Measurements from ENCODE around the gene ARHGAP28. TPM values are rescaled to one million over a fixed set of nuclear protein-coding genes. Genes with fewer than 3 reads are reported as not detected.
"Not testable (repeated sequence)": the region's sequence is repeated elsewhere in the genome, so short reads cannot be mapped to it uniquely, and the experiment has no call there.

Gene ARHGAP28
- total RNA-seq, 1 experiment from 2014 or later: 15.1 TPM

GRCh38 chr18:6920099-6920955 lies 190.8 kb downstream of the ARHGAP28 start:
- DNase-seq: peak; percentile 43 to 76

DNA sequence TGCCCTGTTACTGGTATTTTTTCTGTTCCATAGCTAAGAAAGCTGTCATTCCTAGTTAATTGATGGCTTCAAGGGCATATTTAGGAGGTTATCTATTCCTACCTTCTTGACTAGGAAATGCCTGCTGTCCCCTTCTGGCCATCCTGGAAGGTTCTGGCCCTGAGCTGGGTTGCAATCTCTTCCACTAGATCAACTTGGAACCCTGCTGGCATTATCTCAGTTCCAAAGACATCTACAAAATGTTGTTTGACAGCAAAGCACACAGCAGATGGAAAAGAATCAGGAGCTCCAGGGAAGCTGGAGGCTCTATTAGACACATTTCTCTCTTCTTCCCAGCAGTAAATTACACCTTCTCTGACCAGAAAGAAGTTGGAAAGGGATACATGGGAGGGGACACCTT lies 192.1 kb downstream of the ARHGAP28 start:
- no peak overlapping the region for H3K27ac ChIP-seq
- H3K27me3 ChIP-seq: no peaks in the 10 kb centered on the region
- no peaks in the 10 kb centered on the region for H3K4me1 ChIP-seq
- no peak for DNase-seq
- no peak overlapping the region for H3K4me3 ChIP-seq
- no peaks in the 10 kb centered on the region for H3K36me3 ChIP-seq
- H3K9me3 ChIP-seq (replicated peaks): no peaks in the 10 kb centered on the region

More at GRCh38 chr18:6920099-6920955, 190.8 kb downstream of the ARHGAP28 start:
- H3K27me3 ChIP-seq: no peaks in the 10 kb centered on the region
- H3K27ac ChIP-seq: no peak overlapping the region
- H3K4me3 ChIP-seq: no peak overlapping the region
- no peaks in the 10 kb centered on the region for H3K36me3 ChIP-seq
- no peaks in the 10 kb centered on the region for H3K9me3 ChIP-seq (replicated peaks)
- H3K4me1 ChIP-seq: no peaks in the 10 kb centered on the region

DNA sequence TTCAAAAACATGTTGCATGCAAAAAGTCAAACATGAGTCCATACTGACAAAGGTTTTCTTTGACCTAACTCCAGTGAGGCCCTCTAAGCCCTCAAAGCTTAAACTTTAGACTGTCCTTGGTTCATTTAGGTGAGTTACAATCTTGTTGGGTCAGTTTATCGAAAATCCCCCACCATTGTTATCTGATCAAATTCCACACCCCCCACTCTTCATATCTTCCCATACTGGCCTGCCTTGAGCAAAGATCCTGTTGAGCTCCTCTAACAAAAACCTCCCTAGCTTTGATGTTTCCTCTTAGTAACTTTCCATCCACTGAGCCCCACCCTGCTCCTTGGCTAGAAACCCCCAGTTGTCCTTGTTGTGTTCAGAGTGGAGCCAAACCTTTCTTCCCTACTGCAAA lies 193.7 kb downstream of the ARHGAP28 start:
- Histone ChIP-seq H3K36me3 (no peaks in the 10 kb centered on the region), H3K4me3 (no peak overlapping the region), H3K4me1 (no peaks in the 10 kb centered on the region), H3K27ac (no peak overlapping the region), H3K27me3 (no peaks in the 10 kb centered on the region), H3K9me3 (replicated peaks) (no peaks in the 10 kb centered on the region)
- no peak for DNase-seq

GRCh38 chr18:6927153-6927552 lies 197.6 kb downstream of the ARHGAP28 start:
- H3K27ac ChIP-seq: no peak overlapping the region
- H3K36me3 ChIP-seq: no peaks in the 10 kb centered on the region
- H3K27me3 ChIP-seq: no peaks in the 10 kb centered on the region
- H3K4me1 ChIP-seq: no peaks in the 10 kb centered on the region
- no peaks in the 10 kb centered on the region for H3K9me3 ChIP-seq (replicated peaks)
- DNase-seq: no peak
- no peak overlapping the region for H3K4me3 ChIP-seq

GRCh38 chr18:6928359-6928758 lies 198.8 kb downstream of the ARHGAP28 start:
- no peak for DNase-seq
- H3K27me3 ChIP-seq: no peaks in the 10 kb centered on the region
- H3K4me3 ChIP-seq: no peak overlapping the region
- H3K4me1 ChIP-seq: no peaks in the 10 kb centered on the region
- H3K9me3 ChIP-seq (replicated peaks): no peaks in the 10 kb centered on the region
- H3K36me3 ChIP-seq: no peaks in the 10 kb centered on the region
- no peak overlapping the region for H3K27ac ChIP-seq

GRCh38 chr18:6929370-6930102 lies 200.0 kb downstream of the ARHGAP28 start:
- peak; percentile 17 to 19 for DNase-seq
- Histone ChIP-seq H3K9me3 (replicated peaks) (no peaks in the 10 kb centered on the region), H3K36me3 (no peaks in the 10 kb centered on the region), H3K4me1 (no peaks in the 10 kb centered on the region), H3K27me3 (no peaks in the 10 kb centered on the region), H3K27ac (no peak overlapping the region), H3K4me3 (no peak overlapping the region)

GRCh38 chr18:6934859-6935258 lies 205.3 kb downstream of the ARHGAP28 start:
- Histone ChIP-seq H3K9me3 (replicated peaks) (no peaks in the 10 kb centered on the region), H3K4me1 (no peaks in the 10 kb centered on the region), H3K27me3 (no peaks in the 10 kb centered on the region), H3K27ac (no peak overlapping the region), H3K36me3 (no peaks in the 10 kb centered on the region), H3K4me3 (no peak overlapping the region)
- DNase-seq: no peak

DNA sequence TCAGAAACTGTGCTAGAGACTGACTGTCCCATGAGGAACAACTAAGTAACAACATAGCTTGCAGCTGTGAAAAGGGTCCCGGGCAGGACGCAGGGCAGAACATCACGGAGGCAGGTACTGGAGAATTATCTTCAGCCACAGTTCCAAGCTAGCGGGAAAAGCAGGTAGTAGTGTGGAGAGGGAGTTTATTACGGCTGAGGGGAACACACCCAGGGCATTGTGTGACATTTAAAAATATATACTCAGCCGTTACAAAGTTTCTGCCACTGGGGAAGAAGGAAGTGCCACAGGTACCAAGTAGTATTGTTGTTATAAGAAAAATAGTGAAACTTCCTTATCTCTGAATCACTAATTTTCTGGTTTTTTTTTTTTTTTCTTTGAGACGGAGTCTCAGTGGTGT lies 208.5 kb downstream of the ARHGAP28 start:
- H3K27ac ChIP-seq: no peak overlapping the region
- DNase-seq: no peak
- no peaks in the 10 kb centered on the region for H3K27me3 ChIP-seq
- H3K36me3 ChIP-seq: no peaks in the 10 kb centered on the region
- peaks cover 3% of the 10 kb centered on the region; the same call in 1 of the 2 replicates for H3K4me1 ChIP-seq
- no peaks in the 10 kb centered on the region for H3K9me3 ChIP-seq (replicated peaks)
- no peak overlapping the region for H3K4me3 ChIP-seq

DNA sequence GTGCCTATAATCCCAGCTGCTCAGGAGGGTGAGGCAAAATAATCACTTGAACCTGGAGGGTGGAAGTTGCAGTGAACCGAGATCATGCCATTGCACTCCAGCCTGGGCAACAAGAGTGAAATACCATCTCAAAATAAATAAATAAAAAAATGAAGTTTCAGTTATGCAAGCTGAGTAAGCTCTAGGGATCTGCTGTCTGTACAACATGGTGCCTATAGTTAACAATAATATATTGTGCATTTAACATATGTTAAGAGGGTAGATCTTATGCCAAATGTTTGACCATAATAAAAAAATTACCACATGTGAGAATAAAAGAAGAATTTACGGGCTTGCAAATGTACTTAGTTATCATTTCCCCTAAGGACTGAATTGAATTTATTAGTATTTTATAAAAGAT lies 208.9 kb downstream of the ARHGAP28 start:
- not testable (repeated sequence) for H3K4me3 ChIP-seq, H3K27ac ChIP-seq, H3K36me3 ChIP-seq

DNA sequence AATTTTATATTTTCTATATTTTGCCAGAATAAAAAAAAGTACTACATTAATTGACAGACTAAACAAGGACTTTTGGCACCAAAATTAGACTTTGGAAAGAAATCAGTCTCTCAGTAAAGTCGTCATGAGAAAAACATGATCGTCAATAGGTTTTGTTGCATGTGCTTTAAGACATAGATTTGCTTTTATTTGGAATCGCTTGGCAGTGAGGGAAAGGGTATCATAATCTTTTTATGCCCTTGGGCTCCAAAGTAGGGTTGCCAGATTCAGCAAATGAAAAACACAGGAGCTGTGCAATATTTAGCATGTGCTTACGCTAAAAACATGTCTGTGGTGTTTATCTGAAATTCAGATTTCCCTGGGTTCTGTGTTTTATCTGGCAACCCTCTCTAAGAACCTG lies 210.5 kb downstream of the ARHGAP28 start:
- H3K27ac ChIP-seq: no peak overlapping the region
- no peaks in the 10 kb centered on the region for H3K9me3 ChIP-seq (replicated peaks)
- no peaks in the 10 kb centered on the region for H3K27me3 ChIP-seq
- H3K4me1 ChIP-seq: peaks cover 3% of the 10 kb centered on the region; the same call in 1 of the 2 replicates
- no peak for DNase-seq
- no peak overlapping the region for H3K4me3 ChIP-seq
- H3K36me3 ChIP-seq: no peaks in the 10 kb centered on the region

More for the DNA sequence above, 208.9 kb downstream of the ARHGAP28 start:
- DNase-seq; H3K4me1 ChIP-seq; H3K9me3 ChIP-seq (replicated peaks); H3K27me3 ChIP-seq: not testable (repeated sequence)

DNA sequence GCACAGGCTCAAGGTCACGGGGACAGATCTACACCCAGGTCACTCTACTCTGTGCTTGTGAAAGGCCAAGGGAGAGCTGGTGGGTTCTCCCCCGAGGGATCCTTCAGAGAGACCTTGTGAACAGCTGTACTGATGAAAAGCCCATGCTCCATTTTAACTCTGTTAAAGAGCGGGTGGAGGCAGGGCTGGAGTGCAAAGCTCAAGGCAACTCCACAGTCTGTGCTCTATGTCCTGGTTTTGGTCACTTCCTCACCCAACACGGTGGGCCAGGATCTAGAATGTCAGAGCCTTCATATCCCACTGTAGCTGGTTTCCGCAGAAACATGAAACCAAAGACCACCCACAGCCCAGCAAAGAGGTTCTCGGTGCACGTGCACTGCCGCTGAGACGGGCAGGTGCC lies 210.9 kb downstream of the ARHGAP28 start:
- Histone ChIP-seq H3K27me3 (no peaks in the 10 kb centered on the region), H3K9me3 (replicated peaks) (no peaks in the 10 kb centered on the region), H3K4me1 (peaks cover 3% of the 10 kb centered on the region; the same call in 1 of the 2 replicates), H3K36me3 (no peaks in the 10 kb centered on the region), H3K27ac (no peak overlapping the region), H3K4me3 (no peak overlapping the region)
- peak; percentile 31 to 63 for DNase-seq

DNA sequence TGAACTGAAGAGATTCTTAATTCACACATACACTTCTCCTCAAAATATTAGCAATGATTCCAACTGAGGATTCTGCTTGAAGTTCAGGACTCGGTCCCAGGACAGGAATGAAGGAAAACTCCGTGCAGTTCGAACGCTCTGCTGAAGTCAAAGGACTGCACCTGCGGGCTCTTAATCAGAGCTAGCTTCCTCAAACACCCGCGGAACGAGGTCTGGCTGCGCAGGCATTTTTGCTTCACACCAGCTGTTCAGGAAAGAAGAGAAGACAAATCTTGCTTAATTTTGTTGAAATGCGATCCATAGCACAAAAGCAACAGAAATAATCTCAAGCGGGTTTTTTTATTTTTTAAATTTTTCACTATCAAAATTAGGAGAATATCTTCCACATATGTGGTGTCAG lies 212.5 kb downstream of the ARHGAP28 start:
- peaks cover 3% of the 10 kb centered on the region; the same call in 1 of the 2 replicates for H3K4me1 ChIP-seq
- H3K27ac ChIP-seq: no peak overlapping the region
- H3K9me3 ChIP-seq (replicated peaks): no peaks in the 10 kb centered on the region
- no peaks in the 10 kb centered on the region for H3K27me3 ChIP-seq
- no peak overlapping the region for H3K4me3 ChIP-seq
- DNase-seq: peak in 1 of 2 experiments; percentile 18
- H3K36me3 ChIP-seq: no peaks in the 10 kb centered on the region

DNA sequence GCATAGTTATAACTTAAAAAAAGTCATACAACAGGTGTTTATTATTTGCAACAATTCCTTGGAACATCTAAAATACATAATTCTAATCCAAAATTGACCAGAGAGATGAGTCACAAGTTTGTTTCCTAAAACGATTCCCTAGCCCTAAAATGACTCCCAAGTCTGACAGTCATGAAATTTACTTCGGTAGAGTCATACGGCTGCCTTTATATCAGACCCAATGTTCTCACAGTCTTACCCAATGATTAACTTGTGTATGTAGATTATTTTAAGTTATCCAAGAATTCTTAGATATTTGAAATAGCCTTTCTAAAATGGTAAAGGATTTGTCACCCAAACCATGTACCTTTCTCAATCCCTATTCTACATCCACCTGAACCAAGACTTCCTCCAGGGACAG lies 213.2 kb downstream of the ARHGAP28 start:
- Histone ChIP-seq H3K27ac (no peak overlapping the region), H3K36me3 (no peaks in the 10 kb centered on the region), H3K4me1 (peaks cover 3% of the 10 kb centered on the region; the same call in 1 of the 2 replicates), H3K27me3 (no peaks in the 10 kb centered on the region), H3K9me3 (replicated peaks) (no peaks in the 10 kb centered on the region), H3K4me3 (no peak overlapping the region)
- no peak for DNase-seq

DNA sequence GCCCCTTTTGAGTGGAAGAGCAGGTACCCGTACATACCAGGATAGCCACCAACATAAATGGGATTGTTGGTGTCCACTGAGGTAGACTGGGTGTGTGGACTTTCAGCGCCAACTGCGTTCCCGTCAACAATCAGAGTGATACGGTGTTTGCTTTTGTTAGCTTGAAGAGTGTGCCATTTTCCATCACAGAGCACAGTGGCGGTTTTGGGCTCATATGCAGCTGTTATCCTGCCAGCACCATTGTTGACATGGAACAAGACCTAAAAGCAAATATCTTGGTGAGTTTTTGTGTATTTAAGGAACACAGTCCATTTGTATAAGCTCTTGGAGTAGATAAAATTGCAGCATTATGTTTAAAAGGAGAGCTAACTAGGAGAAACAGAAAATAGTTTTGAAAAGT lies 213.6 kb downstream of the ARHGAP28 start:
- DNase-seq: peak in 1 of 2 experiments; percentile 11
- Histone ChIP-seq H3K4me1 (peaks cover 3% of the 10 kb centered on the region; the same call in 1 of the 2 replicates), H3K27me3 (no peaks in the 10 kb centered on the region), H3K27ac (no peak overlapping the region), H3K36me3 (no peaks in the 10 kb centered on the region), H3K4me3 (no peak overlapping the region), H3K9me3 (replicated peaks) (no peaks in the 10 kb centered on the region)

- Histone ChIP-seq H3K4me1 (0 out of 2 replicates have a peak, but pooled peaks cover 4% of the 10 kb centered on the region), H3K9me3 (replicated peaks) (no peaks in the 10 kb centered on the region), H3K27me3 (no peaks in the 10 kb centered on the region), H3K36me3 (no peaks in the 10 kb centered on the region), H3K27ac (no peak overlapping the region), H3K4me3 (no peak overlapping the region)
- DNase-seq: no peak
These were observed 218.0 kb downstream of the ARHGAP28 start for GRCh38 chr18:6947338-6948030.
